MM.1S (cell line): ENCODE results near the gene RECQL.

Source experiments
- DNase-seq: peaks from one replicate; pipeline ENCODE4 v3.0.0-alpha.2; 2015
- H2AFZ ChIP-seq: fragments of 300-600 bp; sonication (generic); 2 replicates; pipeline ENCODE4 v1.6.0; 2016; ENCODE audit warnings: antibody characterized with exemption, low read length
- H3F3A ChIP-seq: fragments of 300-600 bp; sonication (generic); 2 replicates; pipeline ENCODE4 v1.6.1; 2016; ENCODE audit warnings: mild to moderate bottlenecking, antibody characterized with exemption, low read length, moderate library complexity, mixed read lengths; ENCODE audit not compliant: insufficient read depth
- H3K27ac ChIP-seq: fragments of 300-600 bp; sonication (generic); 2 replicates; pipeline ENCODE4 v1.5.1; 2016; ENCODE audit warnings: mild to moderate bottlenecking, low read length
- H3K27me3 ChIP-seq: fragments of 300-600 bp; sonication (generic); replicated peaks from 2 replicates; pipeline ENCODE4 v1.6.0; 2016; ENCODE audit warnings: low read length; ENCODE audit not compliant: insufficient read depth
- H3K36me3 ChIP-seq: fragments of 300-600 bp; sonication (generic); replicated peaks from 2 replicates; pipeline ENCODE4 v1.6.1; 2016; ENCODE audit warnings: mild to moderate bottlenecking, low read length, mixed read lengths; ENCODE audit not compliant: insufficient read depth
- H3K4me1 ChIP-seq: fragments of 300-600 bp; sonication (generic); 2 replicates; pipeline ENCODE4 v1.6.1; 2016; ENCODE audit warnings: low read length, mixed read lengths
- H3K4me2 ChIP-seq: fragments of 300-600 bp; sonication (generic); 2 replicates; pipeline ENCODE4 v1.6.0; 2016; ENCODE audit warnings: low read depth, low read length
- H3K4me3 ChIP-seq: fragments of 300-600 bp; sonication (generic); 2 replicates; pipeline ENCODE4 v1.5.1; 2016; ENCODE audit warnings: low read length, mixed read lengths
- H3K79me2 ChIP-seq: fragments of 300-600 bp; sonication (generic); 2 replicates; pipeline ENCODE4 v1.6.1; 2016; ENCODE audit warnings: mixed run types, low read length, mixed read lengths
- H3K9ac ChIP-seq: fragments of 300-600 bp; sonication (generic); 2 replicates; pipeline ENCODE4 v1.6.1; 2016; ENCODE audit warnings: low read length, mixed read lengths
- H3K9me2 ChIP-seq: fragments of 300-600 bp; sonication (generic); replicated peaks from 2 replicates; pipeline ENCODE4 v1.6.1; 2016; ENCODE audit warnings: mild to moderate bottlenecking, low read length, mixed read lengths; ENCODE audit not compliant: insufficient read depth
- H3K9me3 ChIP-seq: fragments of 300-600 bp; sonication (generic); replicated peaks from 2 replicates; pipeline ENCODE4 v1.6.1; 2016; ENCODE audit warnings: mild to moderate bottlenecking, low read length, mixed read lengths; ENCODE audit not compliant: insufficient read depth
- H4K20me1 ChIP-seq: fragments of 300-600 bp; sonication (generic); 2 replicates; pipeline ENCODE4 v1.6.1; 2016; ENCODE audit warnings: mild to moderate bottlenecking, low read length, moderate library complexity, mixed read lengths; ENCODE audit not compliant: insufficient read depth
- CTCF ChIP-seq: fragments of 300-600 bp; sonication (generic); IDR thresholded peaks from 2 replicates; pipeline ENCODE4 v1.5.1; 2016; ENCODE audit warnings: antibody characterized with exemption, low read length, mixed read lengths
- EZH2 ChIP-seq: fragments of 300-600 bp; sonication (generic); optimal IDR thresholded peaks from 2 replicates; pipeline ENCODE3; 2017; ENCODE audit warnings: low read depth, mild to moderate bottlenecking, antibody characterized with exemption, low read length, mixed read lengths
- EZH2phosphoT487 ChIP-seq: fragments of 300-600 bp; sonication (generic); IDR thresholded peaks from 2 replicates; pipeline ENCODE4 v1.6.1; 2018; ENCODE audit warnings: antibody characterized with exemption, low read length

The RECQL gene

GRCh38 chr12:21501258-21502163 is at the start of gene RECQL, which contains the start of gene GOLT1B:
RECQL (minus strand) TSS chr12:21501635; CDS start chr12:21499570, 2,065 bp downstream.
GOLT1B (plus strand) TSS chr12:21501789; CDS start chr12:21501924, 135 bp downstream.
- peak within 1 kb of the TSS; percentile 69 for H3K27ac ChIP-seq
- peak within 1 kb of the TSS; percentile 97 for H3K4me3 ChIP-seq
- H3K27me3 ChIP-seq = no peaks in the 10 kb centered on the region
- peaks cover 30% of the 10 kb centered on the region for H3K4me1 ChIP-seq
- H4K20me1 ChIP-seq = no peaks in the 10 kb centered on the region
- peak within 1 kb of the TSS; percentile 98 for H2AFZ ChIP-seq
- H3K36me3 ChIP-seq = no peaks in the 10 kb centered on the region
- peaks cover 7% of the 10 kb centered on the region; the same call in 1 of the 2 replicates for H3F3A ChIP-seq
- peak within 1 kb of the TSS; percentile 98 for H3K9ac ChIP-seq
- DNase-seq = peak; percentile 98
- peaks cover 82% of the 10 kb centered on the region for H3K79me2 ChIP-seq
- H3K9me3 ChIP-seq = no peaks in the 10 kb centered on the region
- H3K9me2 ChIP-seq = no peaks in the 10 kb centered on the region
- peak within 1 kb of the TSS; percentile 96 for H3K4me2 ChIP-seq
- no peak for TF ChIP-seq CTCF
- no peak for TF ChIP-seq EZH2
- no peak for TF ChIP-seq EZH2phosphoT487

DNA sequence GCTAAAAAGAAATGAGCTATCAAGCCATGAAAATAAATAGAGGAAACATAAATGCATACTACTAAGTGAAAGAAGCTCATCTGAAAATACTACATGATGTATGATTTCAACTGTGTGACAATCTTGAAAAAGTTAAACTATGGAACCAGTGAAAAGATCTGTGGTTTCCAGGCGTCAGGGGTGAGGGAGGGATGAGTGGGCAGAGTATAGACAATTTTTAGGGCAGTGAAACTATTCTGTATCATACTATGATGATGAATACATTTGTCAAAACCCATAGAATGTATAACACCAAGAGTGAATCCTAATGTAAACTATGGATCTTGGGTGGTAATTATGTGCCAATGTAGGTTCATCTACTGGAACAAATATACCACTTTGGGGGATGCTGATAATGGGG is 46.0 kb upstream of the RECQL start:
- Histone ChIP-seq H3K27ac (no peak overlapping the region), H4K20me1 (no peaks in the 10 kb centered on the region), H3K9me2 (no peaks in the 10 kb centered on the region), H3K9me3 (no peaks in the 10 kb centered on the region), H3K4me1 (peaks cover 11% of the 10 kb centered on the region; the same call in 1 of the 2 replicates), H3K79me2 (no peaks in the 10 kb centered on the region), H3K9ac (no peak overlapping the region), H3F3A (no peaks in the 10 kb centered on the region), H3K4me3 (no peak overlapping the region), H3K27me3 (no peaks in the 10 kb centered on the region), H3K4me2 (no peak overlapping the region), H3K36me3 (no peaks in the 10 kb centered on the region), H2AFZ (no peak overlapping the region)
- no peak for DNase-seq
- no peak for TF ChIP-seq CTCF
- TF ChIP-seq EZH2phosphoT487 = no peak
- TF ChIP-seq EZH2 = no peak

DNA sequence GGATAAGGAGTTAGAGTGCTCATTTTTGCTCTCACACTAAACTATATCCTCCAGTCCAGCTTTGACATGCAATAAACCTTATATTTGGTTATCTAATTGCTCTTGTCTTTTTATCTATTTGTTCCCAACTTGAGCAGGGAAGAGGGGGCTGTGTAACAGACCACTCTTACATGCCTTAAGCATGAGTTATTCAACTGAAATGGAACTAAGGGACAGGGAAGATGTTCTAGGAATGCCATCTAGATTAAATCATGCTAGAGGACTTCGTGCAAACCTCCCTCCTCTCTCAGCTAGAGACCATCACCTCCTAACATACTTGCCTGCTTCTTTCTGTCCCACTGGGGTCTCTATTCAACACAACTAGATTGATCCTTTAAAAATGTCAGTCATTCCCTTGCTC is 45.3 kb upstream of the RECQL start:
- Histone ChIP-seq H3K9me2 (no peaks in the 10 kb centered on the region), H3K27ac (no peak overlapping the region), H3F3A (no peaks in the 10 kb centered on the region), H3K27me3 (no peaks in the 10 kb centered on the region), H3K4me1 (peaks cover 4% of the 10 kb centered on the region; the same call in 1 of the 2 replicates), H3K4me2 (no peak overlapping the region), H3K79me2 (no peaks in the 10 kb centered on the region), H3K9me3 (no peaks in the 10 kb centered on the region), H4K20me1 (no peaks in the 10 kb centered on the region), H3K9ac (no peak overlapping the region), H3K4me3 (no peak overlapping the region), H3K36me3 (no peaks in the 10 kb centered on the region), H2AFZ (no peak overlapping the region)
- TF ChIP-seq EZH2phosphoT487 (no peak), EZH2 (no peak), CTCF (no peak)
- no peak for DNase-seq
